H1 (cell line): ENCODE results near the gene CA5A.

Experiments used
- ATF3 ChIP-seq: IDR thresholded peaks from 2 replicates; pipeline ENCODE4 v1.6.1; 2011; ENCODE audit warnings: low read depth, mild to moderate bottlenecking, low read length; ENCODE audit not compliant: insufficient read depth
- CTCF ChIP-seq, 3 experiments: IDR thresholded peaks; 1 replicate in 2 of 3; 2 replicates in 1 of 3; pipeline versions ENCODE4 v1.5.1 to v1.6.1; 2011; ENCODE audit warnings: low read length in 3 of 3, mild to moderate bottlenecking in 3 of 3, inconsistent platforms in 2 of 3, low read depth in 1 of 3, moderate library complexity in 1 of 3; ENCODE audit not compliant: insufficient read depth in 1 of 3; ENCODE audit errors: control extremely low read depth in 1 of 3
- E2F6 ChIP-seq: IDR thresholded peaks from 2 replicates; pipeline ENCODE4 v1.6.1; 2012; ENCODE audit warnings: inconsistent platforms
- EGR1 ChIP-seq: IDR thresholded peaks from 2 replicates; pipeline ENCODE4 v1.6.1; 2011; ENCODE audit warnings: low read depth, low read length, borderline replicate concordance
- EP300 ChIP-seq, 2 experiments: IDR thresholded peaks; 1 replicate in 1 of 2; 2 replicates in 1 of 2; pipeline ENCODE4 v1.6.1; 2011 to 2012; ENCODE audit warnings: low read depth in 2 of 2, low read length in 2 of 2, mild to moderate bottlenecking in 2 of 2, borderline replicate concordance in 1 of 2, inconsistent platforms in 1 of 2, moderate library complexity in 1 of 2
- EZH2 ChIP-seq: fragments of 200-600 bp; sonication (generic); IDR thresholded peaks from 2 replicates; pipeline ENCODE4 v1.7.1; 2012; ENCODE audit warnings: low read depth, mild to moderate bottlenecking, moderate library complexity, low read length, inconsistent platforms; ENCODE audit not compliant: severe bottlenecking
- GABPA ChIP-seq: IDR thresholded peaks from 2 replicates; pipeline ENCODE4 v1.6.1; 2011; ENCODE audit warnings: mild to moderate bottlenecking, low read length, moderate library complexity, borderline replicate concordance; ENCODE audit not compliant: insufficient read depth
- HDAC6 ChIP-seq: IDR thresholded peaks from one replicate; pipeline ENCODE4 v1.7.1; 2012; ENCODE audit warnings: low read depth, mild to moderate bottlenecking, inconsistent platforms, low read length, moderate library complexity
- POLR2A ChIP-seq, 2 experiments: IDR thresholded peaks; 1 replicate in 1 of 2; 2 replicates in 1 of 2; pipeline ENCODE4 v1.6.1; 2011; ENCODE audit warnings: low read depth in 2 of 2, low read length in 2 of 2, mild to moderate bottlenecking in 2 of 2; ENCODE audit errors: control extremely low read depth in 1 of 2
- SIN3A ChIP-seq, 2 experiments: IDR thresholded peaks in 1 of 2; conservative IDR thresholded peaks in 1 of 2; 2 replicates each; pipeline ENCODE4 v1.6.1; 2011 to 2012; ENCODE audit warnings: low read length in 2 of 2, improper control_type of control experiment in 1 of 2, low read depth in 1 of 2, mild to moderate bottlenecking in 1 of 2
- SUZ12 ChIP-seq: fragments of 200-600 bp; sonication (generic); IDR thresholded peaks from 2 replicates; pipeline ENCODE4 v1.6.1; 2012; ENCODE audit warnings: mild to moderate bottlenecking, inconsistent platforms, low read length, moderate library complexity, mixed read lengths
- TAF1 ChIP-seq: IDR thresholded peaks from 2 replicates; pipeline ENCODE4 v1.6.1; 2011; ENCODE audit warnings: mild to moderate bottlenecking, low read depth, low read length

- TF ChIP-seq GABPA (no peak), POLR2A (IDR thresholded peaks at IDR 0.05; ENCODE audit: control extremely low read depth in 1 of 2, low read depth in 2 of 2, low read length in 2 of 2) (no peak), EGR1 (no peak), SUZ12 (no peak), CTCF (IDR thresholded peaks at IDR 0.05; ENCODE audit: control extremely low read depth in 1 of 3, insufficient read depth in 1 of 3, low read depth in 1 of 3, low read length in 3 of 3) (no peak), HDAC6 (no peak), TAF1 (no peak), EP300 (IDR thresholded peaks at IDR 0.05; ENCODE audit: borderline replicate concordance in 1 of 2, low read depth in 2 of 2, low read length in 2 of 2) (no peak), EZH2 (no peak), SIN3A (conservative IDR thresholded peaks at IDR 0.05 in 1 of 2, IDR thresholded peaks at IDR 0.05 in 1 of 2; ENCODE audit: low read depth in 1 of 2, low read length in 2 of 2) (no peak), E2F6 (no peak), ATF3 (no peak)
These were observed 24.0 kb upstream of the CA5A start for GRCh38 chr16:87960296-87960695.
